ENCODE results near the gene CMIP. TPM values are rescaled to one million over a fixed set of nuclear protein-coding genes. Genes with fewer than 3 reads are reported as not detected.

Gene CMIP
- total RNA-seq, 1 experiment from 2014 or later: 1.4 TPM

- H3K9me3 ChIP-seq: no peaks in the 10 kb centered on the region
- peaks cover 4% of the 10 kb centered on the region; the same call in 1 of the 2 replicates for H3K36me3 ChIP-seq
- no peak overlapping the region for H3K4me3 ChIP-seq
- H3K27me3 ChIP-seq: no peaks in the 10 kb centered on the region
- no peak for DNase-seq
These were observed 256.2 kb downstream of the CMIP start for GRCh38 chr16:81700780-81701165.

- peaks cover 4% of the 10 kb centered on the region; the same call in 1 of the 2 replicates for H3K36me3 ChIP-seq
- no peaks in the 10 kb centered on the region for H3K9me3 ChIP-seq
- no peaks in the 10 kb centered on the region for H3K27me3 ChIP-seq
- DNase-seq: no peak
- no peak overlapping the region for H3K4me3 ChIP-seq
These were observed 256.8 kb downstream of the CMIP start for GRCh38 chr16:81701296-81701970.

GRCh38 chr16:81702506-81702905, 257.9 kb downstream of the CMIP start:
- no peaks in the 10 kb centered on the region for H3K9me3 ChIP-seq
- no peak for DNase-seq
- H3K4me3 ChIP-seq: no peak overlapping the region
- no peaks in the 10 kb centered on the region for H3K27me3 ChIP-seq
- peaks cover 4% of the 10 kb centered on the region; the same call in 1 of the 2 replicates for H3K36me3 ChIP-seq

- H3K36me3 ChIP-seq: no peaks in the 10 kb centered on the region; the same call in 1 of the 2 replicates
- peak; percentile 83 for DNase-seq
- no peak overlapping the region for H3K4me3 ChIP-seq
These were observed 258.9 kb downstream of the CMIP start for GRCh38 chr16:81703177-81704155.

GRCh38 chr16:81705261-81705660, 260.7 kb downstream of the CMIP start:
- Histone ChIP-seq H3K9me3 (no peaks in the 10 kb centered on the region), H3K27me3 (no peaks in the 10 kb centered on the region), H3K36me3 (no peaks in the 10 kb centered on the region; the same call in 1 of the 2 replicates), H3K4me3 (no peak overlapping the region)
- DNase-seq: no peak

More at GRCh38 chr16:81703177-81704155, 258.9 kb downstream of the CMIP start:
- no peaks in the 10 kb centered on the region for H3K27me3 ChIP-seq
- H3K9me3 ChIP-seq: no peaks in the 10 kb centered on the region

GRCh38 chr16:81706327-81707295, 262.0 kb downstream of the CMIP start:
- Histone ChIP-seq H3K9me3 (no peaks in the 10 kb centered on the region), H3K27me3 (no peaks in the 10 kb centered on the region), H3K36me3 (no peaks in the 10 kb centered on the region; the same call in 1 of the 2 replicates), H3K4me3 (no peak overlapping the region)
- DNase-seq: no peak

GRCh38 chr16:81707411-81708265, 263.0 kb downstream of the CMIP start:
- Histone ChIP-seq H3K9me3 (no peaks in the 10 kb centered on the region), H3K27me3 (no peaks in the 10 kb centered on the region), H3K4me3 (no peak overlapping the region), H3K36me3 (no peaks in the 10 kb centered on the region; the same call in 1 of the 2 replicates)
- peak; percentile 55 for DNase-seq

GRCh38 chr16:81708266-81709015, 263.8 kb downstream of the CMIP start:
- Histone ChIP-seq H3K4me3 (no peak overlapping the region), H3K36me3 (no peaks in the 10 kb centered on the region; the same call in 1 of the 2 replicates), H3K27me3 (no peaks in the 10 kb centered on the region), H3K9me3 (no peaks in the 10 kb centered on the region)
- no peak for DNase-seq

GRCh38 chr16:81709016-81709900, 264.6 kb downstream of the CMIP start:
- no peak for DNase-seq

GRCh38 chr16:81710044-81710443, 265.4 kb downstream of the CMIP start:
- DNase-seq: no peak
- H3K36me3 ChIP-seq: no peaks in the 10 kb centered on the region; the same call in 1 of the 2 replicates
- H3K4me3 ChIP-seq: no peak overlapping the region
- no peaks in the 10 kb centered on the region for H3K27me3 ChIP-seq
- no peaks in the 10 kb centered on the region for H3K9me3 ChIP-seq

More at GRCh38 chr16:81709016-81709900, 264.6 kb downstream of the CMIP start:
- Histone ChIP-seq H3K4me3 (no peak overlapping the region), H3K36me3 (no peaks in the 10 kb centered on the region; the same call in 1 of the 2 replicates), H3K27me3 (no peaks in the 10 kb centered on the region), H3K9me3 (no peaks in the 10 kb centered on the region)

- Histone ChIP-seq H3K36me3 (no peaks in the 10 kb centered on the region; the same call in 1 of the 2 replicates), H3K4me3 (no peak overlapping the region), H3K9me3 (no peaks in the 10 kb centered on the region), H3K27me3 (no peaks in the 10 kb centered on the region)
- DNase-seq: no peak
These were observed 266.0 kb downstream of the CMIP start for GRCh38 chr16:81710596-81710995.

- H3K27me3 ChIP-seq: no peaks in the 10 kb centered on the region
These were observed 267.2 kb downstream of the CMIP start for GRCh38 chr16:81711657-81712319.

GRCh38 chr16:81712681-81713080, 268.1 kb downstream of the CMIP start:
- H3K4me3 ChIP-seq: no peak overlapping the region
- H3K27me3 ChIP-seq: no peaks in the 10 kb centered on the region
- no peaks in the 10 kb centered on the region for H3K36me3 ChIP-seq
- DNase-seq: no peak
- H3K9me3 ChIP-seq: no peaks in the 10 kb centered on the region

More at GRCh38 chr16:81711657-81712319, 267.2 kb downstream of the CMIP start:
- Histone ChIP-seq H3K4me3 (no peak overlapping the region), H3K36me3 (no peaks in the 10 kb centered on the region), H3K9me3 (no peaks in the 10 kb centered on the region)
- peak; percentile 88 for DNase-seq

Data from MG63 (cell line).